SH-SY5Y (cell line): ENCODE data around the gene ENAH.

Source experiments
- GATA2 ChIP-seq: IDR thresholded peaks from 2 replicates; pipeline ENCODE4 v1.6.1; 2011; ENCODE audit warnings: mild to moderate bottlenecking, low read depth, low read length
- GATA3 ChIP-seq: IDR thresholded peaks from 2 replicates; pipeline ENCODE4 v1.6.1; 2011; ENCODE audit warnings: low read depth, mild to moderate bottlenecking, low read length, moderate library complexity

GRCh38 chr1:225700889-225701465 lies 48.1 kb upstream of the ENAH start:
- TF ChIP-seq GATA2, result no peak
- TF ChIP-seq GATA3, result no peak
